Lung (tissue), 12 donors: ENCODE results near the gene MYO7A. TPM values are rescaled to one million over a fixed set of nuclear protein-coding genes. Genes with fewer than 3 reads are reported as not detected.

Experiments
- ATAC-seq: fragments of 200-7000 bp; cut with Tn5 transposase; one replicate; pipeline ENCODE4 v1.9.1; 2020; ENCODE audit warnings: moderate number of reproducible peaks; ENCODE audit not compliant: insufficient read depth, low FRiP score
- DNase-seq, 3 donors: peaks; one replicate each; pipeline ENCODE4 v3.0.0-alpha.2; 2013 to 2017
- H3K27ac ChIP-seq, 2 donors: one replicate each; pipeline ENCODE4 v1.5.1; 2013; ENCODE audit warnings: mild to moderate bottlenecking in 2 of 2, moderate library complexity in 2 of 2, control low read depth in 1 of 2, inconsistent platforms in 1 of 2, low read depth in 1 of 2, low read length in 1 of 2
- H3K27me3 ChIP-seq, 3 donors: one replicate each; pipeline ENCODE4 v1.5.1; 2013; ENCODE audit warnings: low read length in 2 of 3; ENCODE audit not compliant: control insufficient read depth in 3 of 3, insufficient read depth in 3 of 3
- H3K36me3 ChIP-seq, 4 donors: one replicate each; pipeline ENCODE4 v1.5.1; 2013; ENCODE audit warnings: low read length in 4 of 4, mild to moderate bottlenecking in 1 of 4, moderate library complexity in 1 of 4; ENCODE audit not compliant: control insufficient read depth in 4 of 4, insufficient read depth in 4 of 4
- H3K4me1 ChIP-seq, 5 donors: one replicate each; pipeline ENCODE4 v1.5.1; 2013; ENCODE audit warnings: low read length in 5 of 5, mild to moderate bottlenecking in 2 of 5, moderate library complexity in 1 of 5; ENCODE audit not compliant: control insufficient read depth in 5 of 5, insufficient read depth in 5 of 5
- H3K4me3 ChIP-seq: one replicate; pipeline ENCODE4 v1.5.1; 2013; ENCODE audit warnings: mild to moderate bottlenecking, control low read depth, moderate library complexity
- H3K9ac ChIP-seq, 2 donors: one replicate each; pipeline ENCODE4 v1.5.1; 2013; ENCODE audit warnings: low read length in 2 of 2, control low read depth in 1 of 2; ENCODE audit not compliant: insufficient read depth in 1 of 2
- H3K9me3 ChIP-seq, 4 donors: one replicate each; pipeline ENCODE4 v1.5.1; 2013; ENCODE audit warnings: low read length in 3 of 4, mild to moderate bottlenecking in 1 of 4, moderate library complexity in 1 of 4; ENCODE audit not compliant: control insufficient read depth in 4 of 4, insufficient read depth in 3 of 4
- CTCF ChIP-seq: IDR thresholded peaks from 2 replicates; pipeline ENCODE4 v1.5.1; 2012; ENCODE audit warnings: mild to moderate bottlenecking; ENCODE audit errors: control extremely low read depth, extremely low read depth
- WGBS, 2 donors: extraction: QIAGEN DNeasy Blood & Tissue Kit; methylation state at CpG; one replicate each; pipeline ENCODE4 v1.1.7; 2013; 5-methylcytosine and 5-hydroxymethylcytosine counted together
- polyA plus RNA-seq, 2 donors: library from polyadenylated mRNA; stranded (reverse); fragments of 200-250 nt; gene quantifications; one replicate each; pipeline ENCODE4 v1.2.1, GENCODE V29; 2013
- total RNA-seq, 2 donors: library from RNA; depleted of rRNA in 1 of 2; stranded (reverse); fragments of >200 nt in 1 of 2; gene quantifications; one replicate each; pipeline ENCODE4 v1.2.1, GENCODE V29; 2014 to 2021
- donor health status: control.
- donor health status: control.
- donor health status: Bipolar disorder and iron deficiency.
- donor health status: healthy.
- donor health status: DM: yes; HTN: yes; CAD: no.

The MYO7A gene
- total and polyA plus RNA-seq, 4 donors: 1.8 to 10.2 (median 6.3) TPM

DNA sequence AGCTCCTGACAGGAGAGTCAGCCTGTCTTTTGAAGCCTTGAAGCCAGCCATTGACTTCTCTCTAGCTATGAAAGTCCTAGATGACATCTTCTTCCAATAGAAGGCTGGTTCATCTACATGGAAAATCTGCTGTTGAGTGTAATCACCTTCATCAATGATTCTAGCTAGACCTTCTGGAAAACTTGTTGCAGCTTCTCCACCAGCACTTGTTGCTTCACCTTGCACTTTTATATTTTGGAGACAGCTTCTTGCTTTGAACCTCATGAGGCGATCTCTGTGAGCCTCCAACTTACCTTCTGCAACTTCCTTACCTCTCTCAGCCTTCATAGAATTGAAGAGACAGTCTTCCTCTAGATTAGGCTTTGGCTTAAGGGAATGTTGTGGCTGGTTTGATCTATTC, 58.3 kb downstream of the MYO7A start:
- Histone ChIP-seq H3K4me3 (no peak overlapping the region), H3K27me3 (no peaks in the 10 kb centered on the region), H3K27ac (no peak overlapping the region), H3K4me1 (no peaks in the 10 kb centered on the region), H3K9ac (no peak overlapping the region), H3K36me3 (no peaks in the 10 kb centered on the region), H3K9me3 (no peaks in the 10 kb centered on the region)
- 90 to 91% methylated on average over 1 of the region's 1 CpG for WGBS, 2 donors
- TF ChIP-seq CTCF: no peak
- DNase-seq: no peak
- ATAC-seq: no peak

DNA sequence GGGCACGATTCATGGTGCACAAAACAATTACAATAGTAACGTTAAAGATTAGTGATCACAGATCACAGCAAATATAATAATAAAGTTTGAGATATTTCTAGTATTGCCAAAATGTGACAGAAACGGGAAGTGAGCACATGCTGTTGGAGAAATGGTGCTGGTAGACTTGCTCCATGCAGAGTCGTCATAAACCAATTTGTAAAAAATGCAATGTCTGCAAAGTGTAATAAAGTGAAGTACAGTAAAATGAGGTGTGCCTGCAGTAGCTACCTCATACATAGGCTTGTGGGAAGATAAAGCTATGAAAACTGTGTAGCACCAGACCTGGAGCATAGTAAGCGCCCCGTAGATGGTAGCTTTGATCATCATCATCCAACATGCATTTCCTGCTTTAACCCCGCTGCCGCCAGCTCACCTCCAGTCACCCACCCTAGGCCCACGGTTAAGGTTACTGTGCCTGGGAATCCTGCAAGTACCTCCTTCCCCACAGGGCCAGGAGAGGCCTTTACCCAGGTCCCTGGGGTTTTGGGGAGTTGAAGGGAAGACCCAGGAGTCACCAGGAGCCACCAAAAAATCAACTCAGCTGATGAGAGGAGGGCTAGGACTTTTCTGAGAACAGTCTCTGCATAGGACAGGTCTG, 59.2 kb downstream of the MYO7A start:
- Histone ChIP-seq H3K4me3 (no peak overlapping the region), H3K9me3 (no peaks in the 10 kb centered on the region), H3K27ac (no peak overlapping the region), H3K9ac (no peak overlapping the region), H3K4me1 (no peaks in the 10 kb centered on the region), H3K27me3 (no peaks in the 10 kb centered on the region), H3K36me3 (no peaks in the 10 kb centered on the region)
- WGBS, 2 donors: 83 to 85% methylated on average over 9 of the region's 9 CpGs
- no peak for TF ChIP-seq CTCF
- no peak for ATAC-seq
- no peak for DNase-seq

GRCh38 chr11:77187776-77188632, 60.0 kb downstream of the MYO7A start:
- Histone ChIP-seq H3K9me3 (no peaks in the 10 kb centered on the region), H3K4me1 (no peaks in the 10 kb centered on the region), H3K4me3 (no peak overlapping the region), H3K27ac (no peak overlapping the region), H3K27me3 (no peaks in the 10 kb centered on the region), H3K9ac (no peak overlapping the region), H3K36me3 (no peaks in the 10 kb centered on the region)
- 57 to 63% methylated on average over 7 of the region's 7 CpGs for WGBS, 2 donors
- ATAC-seq (peak; percentile 45), DNase-seq (peak; percentile 83 to 86 (median 85))
- TF ChIP-seq CTCF: peak; percentile 81
